CD4-positive, alpha-beta T cell treated with Interleukin-15 for 4 hours (primary cell): ENCODE results near the gene KICS2.
"Not testable (repeated sequence)": the region's sequence is repeated elsewhere in the genome, so short reads cannot be mapped to it uniquely, and the experiment has no call there.

Source experiments
- DNase-seq: peaks from one replicate; pipeline ENCODE4 v3.0.0-alpha.2; 2020; ENCODE audit warnings: low spot score

KICS2 gene

GRCh38 chr12:64216239-64216638 lies 5.9 kb downstream of the KICS2 start:
- DNase-seq, result no peak

GRCh38 chr12:64212119-64212746 lies 9.9 kb downstream of the KICS2 start:
- no peak for DNase-seq

- no peak for DNase-seq
Measured at GRCh38 chr12:64207453-64207852, 14.6 kb downstream of the KICS2 start.

- DNase-seq, result no peak
Measured at GRCh38 chr12:64205542-64205941, 16.6 kb downstream of the KICS2 start.

- no peak for DNase-seq
Measured at GRCh38 chr12:64203775-64204174, 18.3 kb downstream of the KICS2 start.

GRCh38 chr12:64203036-64203435 lies 19.1 kb downstream of the KICS2 start:
- DNase-seq, result no peak

- not testable (repeated sequence) for DNase-seq
Measured at GRCh38 chr12:64195841-64196240, 26.3 kb downstream of the KICS2 start.

- DNase-seq, result no peak
Measured at GRCh38 chr12:64194333-64195149, 27.6 kb downstream of the KICS2 start.

GRCh38 chr12:64193931-64194330 lies 28.2 kb downstream of the KICS2 start:
- no peak for DNase-seq

GRCh38 chr12:64192644-64193444 lies 29.3 kb downstream of the KICS2 start:
- DNase-seq, result no peak

- DNase-seq, result no peak
Measured at GRCh38 chr12:64190140-64190539, 32.0 kb downstream of the KICS2 start.

GRCh38 chr12:64189530-64189929 lies 32.6 kb downstream of the KICS2 start:
- no peak for DNase-seq

- no peak for DNase-seq
Measured at GRCh38 chr12:64187794-64188193, 34.3 kb downstream of the KICS2 start.

GRCh38 chr12:64187370-64187769 lies 34.7 kb downstream of the KICS2 start:
- DNase-seq, result no peak

- DNase-seq, result no peak
Measured at GRCh38 chr12:64186789-64187188, 35.3 kb downstream of the KICS2 start.

GRCh38 chr12:64184216-64184615 lies 37.9 kb downstream of the KICS2 start:
- no peak for DNase-seq

- no peak for DNase-seq
Measured at GRCh38 chr12:64181430-64182291, 40.4 kb downstream of the KICS2 start.

- DNase-seq, result no peak
Measured at GRCh38 chr12:64180951-64181350, 41.1 kb downstream of the KICS2 start.

GRCh38 chr12:64178122-64178521 lies 44.0 kb downstream of the KICS2 start:
- DNase-seq, result no peak

- DNase-seq, result no peak
Measured at GRCh38 chr12:64177001-64177400, 45.1 kb downstream of the KICS2 start.

GRCh38 chr12:64175254-64175945 lies 46.7 kb downstream of the KICS2 start:
- DNase-seq, result no peak
